ENCODE results near the gene GKN2.

Gene GKN2

DNA sequence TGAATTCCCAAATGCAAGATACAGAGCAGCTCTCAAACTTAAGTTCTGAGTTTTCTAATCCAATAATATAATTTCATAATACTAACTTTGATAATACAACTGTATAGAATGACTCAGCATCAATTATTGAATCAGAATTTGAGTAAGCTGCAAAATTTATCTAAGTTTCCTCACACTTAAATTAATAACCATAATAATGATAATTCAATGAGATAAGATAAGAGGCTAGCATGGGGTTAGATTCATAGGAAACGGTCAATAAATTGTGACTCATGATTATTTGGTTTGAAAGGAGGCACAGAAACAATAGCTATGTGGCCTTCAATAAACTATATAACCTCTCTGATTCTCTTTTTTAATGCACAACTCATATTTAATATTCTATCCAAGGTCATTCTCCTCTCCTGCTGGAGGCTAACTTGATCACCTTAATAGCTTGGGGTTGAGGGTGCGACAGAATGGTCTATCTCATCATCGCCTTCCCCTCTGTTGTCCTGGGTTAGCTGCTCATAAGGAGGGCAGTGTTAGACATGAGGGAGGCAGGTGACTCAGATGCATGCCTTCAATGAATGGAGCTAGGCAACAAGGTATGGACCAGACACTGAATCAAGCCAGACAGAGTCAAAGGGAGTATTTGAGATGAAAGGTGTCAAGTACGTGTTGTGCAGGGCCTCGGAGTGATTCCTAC, 45.3 kb downstream of the GKN2 start:
- Histone ChIP-seq H3K4me3 (ENCODE audit: low read depth in 1 of 2, low read length in 2 of 2) (peak overlapping the region in 1 of 2 experiments; percentile 30; a peak in 1 of 4 replicates), H3K27me3 (ENCODE audit: insufficient read depth, low read length, poor library complexity) (no peaks in the 10 kb centered on the region), H4K20me1 (ENCODE audit: insufficient read depth, low read length) (no peaks in the 10 kb centered on the region), H2AFZ (ENCODE audit: low read depth, low read length) (peak overlapping the region; percentile 2), H3K27ac (ENCODE audit: low read length) (peak overlapping the region; percentile 95), H3K36me3 (ENCODE audit: insufficient read depth, low read length) (no peaks in the 10 kb centered on the region), H3K79me2 (ENCODE audit: insufficient read depth, low read length) (peaks cover 12% of the 10 kb centered on the region), H3K4me1 (ENCODE audit: insufficient read depth, low read length) (peaks cover 72% of the 10 kb centered on the region), H3K4me2 (ENCODE audit: insufficient read depth, low read length) (peak overlapping the region; percentile 57), H3K9ac (ENCODE audit: low read depth, low read length) (peak overlapping the region; percentile 63), H3K9me3 (ENCODE audit: insufficient read depth, low read length, severe bottlenecking) (no peaks in the 10 kb centered on the region)
- TF ChIP-seq, protein P1, sequence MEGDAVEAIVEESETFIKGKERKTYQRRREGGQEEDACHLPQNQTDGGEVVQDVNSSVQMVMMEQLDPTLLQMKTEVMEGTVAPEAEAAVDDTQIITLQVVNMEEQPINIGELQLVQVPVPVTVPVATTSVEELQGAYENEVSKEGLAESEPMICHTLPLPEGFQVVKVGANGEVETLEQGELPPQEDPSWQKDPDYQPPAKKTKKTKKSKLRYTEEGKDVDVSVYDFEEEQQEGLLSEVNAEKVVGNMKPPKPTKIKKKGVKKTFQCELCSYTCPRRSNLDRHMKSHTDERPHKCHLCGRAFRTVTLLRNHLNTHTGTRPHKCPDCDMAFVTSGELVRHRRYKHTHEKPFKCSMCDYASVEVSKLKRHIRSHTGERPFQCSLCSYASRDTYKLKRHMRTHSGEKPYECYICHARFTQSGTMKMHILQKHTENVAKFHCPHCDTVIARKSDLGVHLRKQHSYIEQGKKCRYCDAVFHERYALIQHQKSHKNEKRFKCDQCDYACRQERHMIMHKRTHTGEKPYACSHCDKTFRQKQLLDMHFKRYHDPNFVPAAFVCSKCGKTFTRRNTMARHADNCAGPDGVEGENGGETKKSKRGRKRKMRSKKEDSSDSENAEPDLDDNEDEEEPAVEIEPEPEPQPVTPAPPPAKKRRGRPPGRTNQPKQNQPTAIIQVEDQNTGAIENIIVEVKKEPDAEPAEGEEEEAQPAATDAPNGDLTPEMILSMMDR (IDR thresholded peaks at IDR 0.05; ENCODE audit: borderline replicate concordance, extremely low read depth, low read length, poor library complexity, severe bottlenecking) = no peak
- TF ChIP-seq EZH2 (IDR thresholded peaks at IDR 0.05; ENCODE audit: borderline replicate concordance, low read depth, low read length, severe bottlenecking) = no peak
- ATAC-seq (ENCODE audit: insufficient read depth, low read depth) (peak; percentile 2; the same call in 2 of the 3 replicates), DNase-seq (no peak)

DNA sequence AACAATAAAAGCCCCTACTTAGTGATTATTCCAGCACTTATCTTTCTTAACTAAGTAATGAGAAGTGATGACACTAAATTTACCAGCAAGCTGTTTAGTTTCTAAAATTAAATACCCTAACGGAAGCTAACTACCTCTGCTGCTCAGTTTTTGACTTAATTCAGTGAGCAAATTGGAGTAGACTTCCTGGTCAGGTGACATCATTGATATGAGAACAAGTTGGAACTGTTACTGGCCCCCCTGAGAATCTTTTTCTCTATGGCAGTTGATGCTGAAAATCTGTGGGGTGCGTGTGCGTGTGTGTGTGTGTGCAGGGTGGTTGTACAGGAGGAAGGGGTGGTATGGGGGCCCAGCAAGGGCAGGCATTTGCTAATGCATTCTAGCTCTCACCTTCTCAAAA, 46.0 kb downstream of the GKN2 start:
- H3K4me3 ChIP-seq (ENCODE audit: low read depth in 1 of 2, low read length in 2 of 2) = no peak overlapping the region
- peak overlapping the region; percentile 59 for H2AFZ ChIP-seq (ENCODE audit: low read depth, low read length)
- H3K9me3 ChIP-seq (ENCODE audit: insufficient read depth, low read length, severe bottlenecking) = peaks cover 5% of the 10 kb centered on the region
- peak; percentile 63 for DNase-seq
- no peak for ATAC-seq (ENCODE audit: insufficient read depth, low read depth)
- no peaks in the 10 kb centered on the region for H4K20me1 ChIP-seq (ENCODE audit: insufficient read depth, low read length)
- H3K27ac ChIP-seq (ENCODE audit: low read length) = peak overlapping the region; percentile 95
- no peaks in the 10 kb centered on the region for H3K27me3 ChIP-seq (ENCODE audit: insufficient read depth, low read length, poor library complexity)
- TF ChIP-seq, protein P1 (IDR thresholded peaks at IDR 0.05; ENCODE audit: borderline replicate concordance, extremely low read depth, low read length, poor library complexity, severe bottlenecking) = no peak
- TF ChIP-seq EZH2 (IDR thresholded peaks at IDR 0.05; ENCODE audit: borderline replicate concordance, low read depth, low read length, severe bottlenecking) = no peak
- peaks cover 66% of the 10 kb centered on the region for H3K4me1 ChIP-seq (ENCODE audit: insufficient read depth, low read length)
- H3K9ac ChIP-seq (ENCODE audit: low read depth, low read length) = peak overlapping the region; percentile 44
- peaks cover 12% of the 10 kb centered on the region for H3K79me2 ChIP-seq (ENCODE audit: insufficient read depth, low read length)
- no peaks in the 10 kb centered on the region for H3K36me3 ChIP-seq (ENCODE audit: insufficient read depth, low read length)
- H3K4me2 ChIP-seq (ENCODE audit: insufficient read depth, low read length) = peak overlapping the region; percentile 17; the same call in 1 of the 2 replicates

DNA sequence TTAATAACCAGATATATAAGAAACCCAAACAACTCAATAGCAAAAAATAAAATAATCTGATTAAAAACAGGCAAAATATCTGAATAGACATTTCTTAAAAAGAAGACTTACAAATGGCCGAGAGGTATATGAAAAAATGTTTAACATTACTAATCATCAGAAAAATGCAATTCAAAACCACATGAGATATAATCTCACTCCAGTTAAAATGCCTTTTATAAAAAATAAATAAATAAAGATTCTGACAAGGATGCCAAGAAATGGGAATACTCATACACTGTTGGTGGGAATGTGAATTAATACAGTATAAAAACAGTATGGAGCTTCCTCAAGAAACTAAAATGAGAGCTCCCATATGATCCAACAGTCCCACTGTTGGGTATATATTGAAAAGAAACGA, 47.6 kb downstream of the GKN2 start:
- TF ChIP-seq, protein P1 (IDR thresholded peaks at IDR 0.05; ENCODE audit: borderline replicate concordance, extremely low read depth, low read length, poor library complexity, severe bottlenecking) = no peak
- no peak for TF ChIP-seq EZH2 (IDR thresholded peaks at IDR 0.05; ENCODE audit: borderline replicate concordance, low read depth, low read length, severe bottlenecking)
- Histone ChIP-seq H3K9me3 (ENCODE audit: insufficient read depth, low read length, severe bottlenecking) (peaks cover 20% of the 10 kb centered on the region), H3K4me1 (ENCODE audit: insufficient read depth, low read length) (peaks cover 54% of the 10 kb centered on the region), H3K4me2 (ENCODE audit: insufficient read depth, low read length) (no peak overlapping the region), H3K4me3 (ENCODE audit: low read depth in 1 of 2, low read length in 2 of 2) (no peak overlapping the region), H3K9ac (ENCODE audit: low read depth, low read length) (no peak overlapping the region), H3K27ac (ENCODE audit: low read length) (peak overlapping the region; percentile 46), H2AFZ (ENCODE audit: low read depth, low read length) (no peak overlapping the region), H3K79me2 (ENCODE audit: insufficient read depth, low read length) (peaks cover 8% of the 10 kb centered on the region), H4K20me1 (ENCODE audit: insufficient read depth, low read length) (no peaks in the 10 kb centered on the region), H3K27me3 (ENCODE audit: insufficient read depth, low read length, poor library complexity) (no peaks in the 10 kb centered on the region), H3K36me3 (ENCODE audit: insufficient read depth, low read length) (peaks cover 14% of the 10 kb centered on the region)
- DNase-seq (no peak), ATAC-seq (ENCODE audit: insufficient read depth, low read depth) (no peak)
